ENCODE data around the gene ARHGAP4.

DNA sequence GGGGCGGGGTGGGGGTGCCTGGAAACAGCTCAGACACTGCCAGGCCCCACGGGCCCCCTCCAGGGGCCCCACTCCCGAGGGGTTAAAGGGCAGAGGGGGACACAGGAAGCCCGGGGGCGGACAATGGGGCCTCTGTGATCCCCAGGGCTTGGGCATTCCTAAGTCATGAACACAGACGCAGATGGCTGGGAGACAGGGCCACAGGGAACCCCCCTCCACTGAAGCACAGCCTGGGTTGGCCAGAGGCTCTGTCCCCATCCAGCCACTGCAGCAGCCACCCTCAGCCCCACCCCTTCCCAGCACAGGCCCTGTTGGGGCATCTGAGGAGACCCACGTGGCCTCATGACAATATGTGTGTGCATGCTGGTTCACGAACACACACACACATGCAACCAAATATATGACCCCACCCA is 44.0 kb downstream of the ARHGAP4 start:
- TF ChIP-seq, protein P1, sequence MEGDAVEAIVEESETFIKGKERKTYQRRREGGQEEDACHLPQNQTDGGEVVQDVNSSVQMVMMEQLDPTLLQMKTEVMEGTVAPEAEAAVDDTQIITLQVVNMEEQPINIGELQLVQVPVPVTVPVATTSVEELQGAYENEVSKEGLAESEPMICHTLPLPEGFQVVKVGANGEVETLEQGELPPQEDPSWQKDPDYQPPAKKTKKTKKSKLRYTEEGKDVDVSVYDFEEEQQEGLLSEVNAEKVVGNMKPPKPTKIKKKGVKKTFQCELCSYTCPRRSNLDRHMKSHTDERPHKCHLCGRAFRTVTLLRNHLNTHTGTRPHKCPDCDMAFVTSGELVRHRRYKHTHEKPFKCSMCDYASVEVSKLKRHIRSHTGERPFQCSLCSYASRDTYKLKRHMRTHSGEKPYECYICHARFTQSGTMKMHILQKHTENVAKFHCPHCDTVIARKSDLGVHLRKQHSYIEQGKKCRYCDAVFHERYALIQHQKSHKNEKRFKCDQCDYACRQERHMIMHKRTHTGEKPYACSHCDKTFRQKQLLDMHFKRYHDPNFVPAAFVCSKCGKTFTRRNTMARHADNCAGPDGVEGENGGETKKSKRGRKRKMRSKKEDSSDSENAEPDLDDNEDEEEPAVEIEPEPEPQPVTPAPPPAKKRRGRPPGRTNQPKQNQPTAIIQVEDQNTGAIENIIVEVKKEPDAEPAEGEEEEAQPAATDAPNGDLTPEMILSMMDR (IDR thresholded peaks at IDR 0.05 in 8 of 11, conservative IDR thresholded peaks at IDR 0.05 in 3 of 11) = no peak
- no peak for TF ChIP-seq POLR2A (IDR thresholded peaks at IDR 0.05)
